Testis (tissue), 2 donors: ENCODE data around the gene KCNG4.

ENCODE experiments used
- CTCF ChIP-seq, 3 experiments: fragments of 450-650 bp in 2 of 3; fragments of 200-600 bp in 1 of 3; sonication (generic) in 1 of 3; IDR thresholded peaks; one replicate each; pipeline ENCODE4 v1.5.1; 2016 to 2019; ENCODE audit warnings: antibody characterized with exemption in 3 of 3, mild to moderate bottlenecking in 2 of 3, moderate library complexity in 1 of 3
- POLR2A ChIP-seq: fragments of 450-650 bp; IDR thresholded peaks from one replicate; pipeline ENCODE4 v1.6.1; 2017; ENCODE audit warnings: antibody characterized with exemption, mild to moderate bottlenecking, moderate library complexity

- TF ChIP-seq CTCF (IDR thresholded peaks at IDR 0.05) = no peak
- TF ChIP-seq POLR2A = no peak
These were observed 34.7 kb upstream of the KCNG4 start for GRCh38 chr16:84274515-84274914.
